Muscle layer of duodenum (tissue), 2 donors: ENCODE measurements around the gene ENPP6.
"Not testable (repeated sequence)": the region's sequence is repeated elsewhere in the genome, so short reads cannot be mapped to it uniquely, and the experiment has no call there.

Source experiments
- H3K27ac ChIP-seq: one replicate; pipeline ENCODE4 v1.7.0; 2013; ENCODE audit warnings: mild to moderate bottlenecking, low read length
- H3K27me3 ChIP-seq: one replicate; pipeline ENCODE4 v1.7.0; 2013; ENCODE audit warnings: low read depth, mild to moderate bottlenecking, control low read depth, low read length
- H3K36me3 ChIP-seq, 2 donors: one replicate each; pipeline ENCODE4 v1.7.0; 2013; ENCODE audit warnings: low read length in 2 of 2, control low read depth in 1 of 2, mild to moderate bottlenecking in 1 of 2; ENCODE audit not compliant: insufficient read depth in 2 of 2, control insufficient read depth in 1 of 2
- H3K4me1 ChIP-seq, 2 donors: one replicate each; pipeline ENCODE4 v1.7.0; 2013; ENCODE audit warnings: low read length in 2 of 2, mild to moderate bottlenecking in 2 of 2, control low read depth in 1 of 2, moderate library complexity in 1 of 2; ENCODE audit not compliant: insufficient read depth in 2 of 2, control insufficient read depth in 1 of 2
- H3K4me3 ChIP-seq, 2 donors: one replicate each; pipeline ENCODE4 v1.7.0; 2013; ENCODE audit warnings: low read length in 2 of 2, low read depth in 1 of 2, mild to moderate bottlenecking in 1 of 2
- H3K9me3 ChIP-seq, 2 donors: one replicate each; pipeline ENCODE4 v1.7.0; 2013; ENCODE audit warnings: low read length in 2 of 2, control low read depth in 1 of 2, mild to moderate bottlenecking in 1 of 2; ENCODE audit not compliant: control insufficient read depth in 1 of 2
- donor health status: healthy.

Gene ENPP6

DNA sequence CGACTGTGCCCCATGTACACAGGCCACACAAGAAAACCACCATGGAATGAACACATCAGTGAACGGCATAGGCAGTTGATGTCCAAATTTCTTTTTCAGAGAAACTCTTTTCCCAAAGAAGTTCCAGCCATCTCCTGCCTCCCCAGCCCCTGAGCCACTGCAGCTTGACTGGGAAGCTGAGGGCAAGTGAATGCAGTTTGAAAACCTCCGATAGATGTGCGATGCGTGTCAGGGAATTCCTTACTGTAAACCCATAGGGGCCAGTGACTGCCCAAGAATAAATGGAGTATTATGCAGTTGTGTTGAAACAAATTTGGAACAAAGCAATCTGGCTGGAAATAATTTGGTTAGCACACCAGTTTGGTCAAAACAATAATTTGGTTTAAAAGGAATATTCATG is 72.1 kb downstream of the ENPP6 start:
- Histone ChIP-seq H3K36me3 (no peaks in the 10 kb centered on the region), H3K27ac (no peak overlapping the region), H3K4me1 (peaks cover 4 to 24% of the 10 kb centered on the region in 2 donors), H3K4me3 (no peak overlapping the region), H3K9me3 (peaks cover 0 to 5% of the 10 kb centered on the region in 2 donors), H3K27me3 (no peaks in the 10 kb centered on the region)

GRCh38 chr4:184143770-184144564 is 73.7 kb downstream of the ENPP6 start:
- H3K36me3 ChIP-seq: no peaks in the 10 kb centered on the region
- peaks cover 0 to 5% of the 10 kb centered on the region in 2 donors for H3K9me3 ChIP-seq
- H3K27ac ChIP-seq: no peak overlapping the region
- no peaks in the 10 kb centered on the region for H3K27me3 ChIP-seq
- no peak overlapping the region for H3K4me3 ChIP-seq
- H3K4me1 ChIP-seq: peaks cover 0 to 10% of the 10 kb centered on the region in 2 donors

DNA sequence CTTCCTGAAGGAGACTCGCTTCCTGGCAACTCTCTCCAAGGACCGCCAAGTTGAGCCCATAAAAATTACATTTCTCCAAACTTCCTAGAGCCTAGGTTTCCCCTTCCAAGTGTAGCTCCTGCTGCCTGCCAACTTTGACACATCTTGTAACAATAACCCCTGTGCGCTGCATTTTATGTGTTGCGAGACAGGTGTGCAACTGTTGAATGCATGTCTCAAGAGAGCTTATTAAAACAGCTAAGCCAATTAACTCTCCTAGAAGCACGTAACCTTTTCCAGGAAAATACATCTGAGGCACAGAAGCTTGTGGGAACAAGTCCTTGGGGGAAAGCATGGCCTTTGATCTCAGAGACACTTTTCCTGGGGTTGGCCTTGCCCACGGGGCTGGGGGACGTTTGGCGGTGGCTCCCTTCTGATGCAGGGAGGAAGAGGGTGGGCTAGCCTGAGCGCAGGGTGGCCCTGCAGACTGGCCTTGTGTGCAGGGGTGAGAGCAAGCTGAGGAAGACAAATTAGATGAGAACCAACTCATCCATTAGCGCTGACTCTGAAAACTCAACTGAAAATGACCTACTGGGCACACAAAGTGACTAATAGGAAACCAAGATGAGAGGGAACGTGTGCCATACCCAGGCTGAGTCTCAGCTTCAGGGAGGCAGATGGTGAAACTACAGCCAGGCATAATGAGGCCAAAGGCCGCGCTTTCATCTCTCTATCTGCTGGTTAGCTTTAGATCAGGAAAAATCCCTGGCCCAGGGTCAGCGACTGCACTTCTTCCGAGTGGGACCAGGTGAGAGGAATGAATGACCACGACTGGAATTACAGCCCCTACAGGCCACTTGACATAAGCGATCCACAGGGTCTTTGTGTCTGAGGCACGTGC is 75.3 kb downstream of the ENPP6 start:
- H3K4me1 ChIP-seq: no peaks in the 10 kb centered on the region
- no peak overlapping the region for H3K4me3 ChIP-seq
- no peaks in the 10 kb centered on the region for H3K27me3 ChIP-seq
- H3K36me3 ChIP-seq: no peaks in the 10 kb centered on the region
- peaks cover 0 to 11% of the 10 kb centered on the region in 2 donors for H3K9me3 ChIP-seq
- no peak overlapping the region for H3K27ac ChIP-seq

GRCh38 chr4:184140901-184141300 is 76.8 kb downstream of the ENPP6 start:
- not testable (repeated sequence) for H3K36me3 ChIP-seq, H3K4me3 ChIP-seq, H3K4me1 ChIP-seq, H3K27ac ChIP-seq, H3K27me3 ChIP-seq
- H3K9me3 ChIP-seq: peaks cover 0 to 18% of the 10 kb centered on the region in 2 donors

- Histone ChIP-seq H3K27me3 (no peaks in the 10 kb centered on the region), H3K27ac (no peak overlapping the region), H3K4me3 (no peak overlapping the region), H3K4me1 (no peaks in the 10 kb centered on the region), H3K36me3 (no peaks in the 10 kb centered on the region), H3K9me3 (peaks cover 0 to 18% of the 10 kb centered on the region in 2 donors)
These were observed 81.1 kb downstream of the ENPP6 start for GRCh38 chr4:184136525-184136924.

- Histone ChIP-seq H3K36me3 (no peaks in the 10 kb centered on the region), H3K27me3 (no peaks in the 10 kb centered on the region), H3K4me3 (no peak overlapping the region), H3K9me3 (peaks cover 0 to 5% of the 10 kb centered on the region in 2 donors), H3K27ac (no peak overlapping the region), H3K4me1 (no peaks in the 10 kb centered on the region)
These were observed 90.9 kb downstream of the ENPP6 start for GRCh38 chr4:184126800-184127199.

DNA sequence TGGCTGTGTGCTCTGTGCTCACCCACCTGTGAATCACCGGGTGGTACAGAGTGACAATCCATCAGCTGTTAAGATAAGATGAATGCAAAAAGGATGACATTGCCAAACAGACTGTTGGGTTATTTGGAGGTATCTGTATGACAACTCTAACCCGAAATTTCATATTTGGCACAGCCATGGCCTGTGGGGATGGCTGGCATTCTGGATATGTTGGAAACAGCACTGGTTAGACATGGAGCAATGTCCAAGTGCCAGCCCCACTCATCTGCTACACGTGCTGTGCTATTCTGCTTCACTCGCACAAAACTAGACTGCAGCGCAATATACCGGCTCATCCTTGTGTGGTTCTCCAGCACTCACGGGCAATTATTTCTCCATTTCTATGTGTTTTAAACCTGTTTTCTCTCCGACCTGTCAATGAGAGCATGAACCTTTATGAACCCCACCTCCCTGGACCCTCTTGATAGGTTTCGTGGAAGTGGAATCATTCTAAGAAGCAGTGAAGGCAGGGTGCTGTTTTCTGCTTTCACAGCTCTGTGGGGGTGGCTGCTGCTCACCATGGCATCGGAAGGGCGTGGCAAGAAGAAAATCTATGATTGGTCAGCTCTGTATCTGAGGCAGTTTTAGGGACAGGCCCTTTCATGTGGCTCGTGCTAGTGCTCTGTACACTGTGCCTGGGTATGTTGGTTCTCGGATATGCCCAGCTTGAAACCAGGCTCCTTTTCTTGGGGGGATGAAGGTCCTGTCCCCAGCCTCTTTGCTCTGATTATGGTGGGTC is 94.9 kb downstream of the ENPP6 start:
- H3K9me3 ChIP-seq: peaks cover 0 to 5% of the 10 kb centered on the region in 2 donors
- no peaks in the 10 kb centered on the region for H3K27me3 ChIP-seq
- H3K27ac ChIP-seq: no peak overlapping the region
- H3K4me1 ChIP-seq: no peaks in the 10 kb centered on the region
- H3K36me3 ChIP-seq: no peaks in the 10 kb centered on the region
- H3K4me3 ChIP-seq: no peak overlapping the region

GRCh38 chr4:184120549-184121127 is 97.0 kb downstream of the ENPP6 start:
- H3K27ac ChIP-seq: no peak overlapping the region
- no peak overlapping the region for H3K4me3 ChIP-seq
- no peaks in the 10 kb centered on the region for H3K4me1 ChIP-seq
- no peaks in the 10 kb centered on the region for H3K9me3 ChIP-seq
- no peaks in the 10 kb centered on the region for H3K27me3 ChIP-seq
- no peaks in the 10 kb centered on the region for H3K36me3 ChIP-seq

- Histone ChIP-seq H3K36me3 (no peaks in the 10 kb centered on the region), H3K4me1 (no peaks in the 10 kb centered on the region), H3K4me3 (no peak overlapping the region), H3K27me3 (no peaks in the 10 kb centered on the region), H3K9me3 (no peaks in the 10 kb centered on the region), H3K27ac (no peak overlapping the region)
These were observed 99.9 kb downstream of the ENPP6 start for GRCh38 chr4:184117662-184118199.

DNA sequence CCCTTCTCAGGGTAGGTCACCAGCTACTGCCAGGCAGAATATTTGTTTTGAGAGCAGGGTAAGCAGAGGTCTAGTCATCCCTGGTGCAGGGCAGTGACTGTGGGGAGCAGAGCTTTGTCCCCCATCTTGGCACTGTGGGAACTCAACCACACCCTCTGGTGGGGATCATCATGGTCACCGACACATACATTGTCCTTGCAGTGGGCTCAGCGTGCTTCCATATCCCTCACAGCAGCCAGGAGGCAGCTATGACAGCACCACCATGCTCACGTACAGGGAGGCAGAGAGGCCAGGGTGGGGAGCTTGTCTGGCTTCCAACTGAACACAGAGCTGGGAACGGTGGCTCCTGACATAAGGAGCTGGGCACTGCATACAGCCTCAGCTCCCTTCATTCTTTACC is 102.3 kb downstream of the ENPP6 start:
- Histone ChIP-seq H3K36me3 (no peaks in the 10 kb centered on the region), H3K4me3 (no peak overlapping the region), H3K4me1 (no peaks in the 10 kb centered on the region), H3K9me3 (no peaks in the 10 kb centered on the region), H3K27ac (no peak overlapping the region), H3K27me3 (no peaks in the 10 kb centered on the region)
